BJ (cell line): Measurements from ENCODE around the gene PMEPA1. TPM values are rescaled to one million over a fixed set of nuclear protein-coding genes. Genes with fewer than 3 reads are reported as not detected.

ENCODE experiments used
- CTCF ChIA-PET: fragments of 350-600 bp; formaldehyde crosslinking; extraction: SDS; loops from one replicate; lab custom pipeline; 2021; ENCODE audit warnings: antibody characterized with exemption, inconsistent platforms; lab: Yijun Ruan, JAX
- POLR2A ChIA-PET: fragments of 300-600 bp; sonication (Branson Sonifier 250); formaldehyde crosslinking; extraction: SDS; loops from one replicate; lab custom pipeline; 2021; ENCODE audit warnings: antibody characterized with exemption; lab: Charles Lee
- DNase-seq: peaks from one replicate; pipeline ENCODE4 v3.0.0-alpha.2; 2011; ENCODE audit warnings: low read depth
- H3K27me3 ChIP-seq: 2 replicates; pipeline ENCODE4 v1.6.0; 2011; ENCODE audit warnings: low read length; ENCODE audit not compliant: control insufficient read depth, insufficient read depth
- H3K36me3 ChIP-seq: 2 replicates; pipeline ENCODE4 v1.5.1; 2011; ENCODE audit warnings: low read length; ENCODE audit not compliant: control insufficient read depth, insufficient read depth
- H3K4me3 ChIP-seq: 2 replicates; pipeline ENCODE4 v1.5.1; 2011; ENCODE audit warnings: low read depth, mild to moderate bottlenecking, control low read depth, low read length
- CTCF ChIP-seq: IDR thresholded peaks from 2 replicates; pipeline ENCODE4 v1.5.1; 2011; ENCODE audit warnings: low read depth, mild to moderate bottlenecking, control low read depth, inconsistent platforms, low read length, moderate library complexity; ENCODE audit not compliant: insufficient read depth
- polyA plus RNA-seq: library from polyadenylated mRNA; depleted of rRNA; stranded (reverse); fragments of >200 nt; gene quantifications from 2 replicates; pipeline ENCODE4 v1.2.3, GENCODE V29; 2011

The PMEPA1 gene
- polyA plus RNA-seq, 1 experiment = 5.0 TPM

- ChIA-PET CTCF (interaction anchor here (1.1 to 1.7 kb wide), 3 partner anchors 439 to 533 kb away, joined by 3 to 6 read pairs (median 5); no protein-coding TSS in a partner anchor), POLR2A (no interaction called here)
- H3K36me3 ChIP-seq = no peaks in the 10 kb centered on the region; the same call in 1 of the 2 replicates
- no peak for DNase-seq
- no peak overlapping the region for H3K4me3 ChIP-seq
- TF ChIP-seq CTCF = no peak
- H3K27me3 ChIP-seq = no peaks in the 10 kb centered on the region
These were observed 60.8 kb downstream of the PMEPA1 start for GRCh38 chr20:57648878-57649616.

GRCh38 chr20:57647933-57648785 lies 61.7 kb downstream of the PMEPA1 start:
- no peak for TF ChIP-seq CTCF
- CTCF ChIA-PET = interaction anchor here (0.7 to 1.7 kb wide), 4 partner anchors 439 to 561 kb away, joined by 3 to 6 read pairs (median 4); no protein-coding TSS in a partner anchor
- no peaks in the 10 kb centered on the region; the same call in 1 of the 2 replicates for H3K36me3 ChIP-seq
- no peak overlapping the region for H3K4me3 ChIP-seq
- H3K27me3 ChIP-seq = no peaks in the 10 kb centered on the region
- no peak for DNase-seq
- POLR2A ChIA-PET = no interaction called here

GRCh38 chr20:57647006-57647932 lies 62.5 kb downstream of the PMEPA1 start:
- H3K27me3 ChIP-seq = no peaks in the 10 kb centered on the region
- CTCF ChIA-PET = interaction anchor here (1.1 to 1.7 kb wide), 3 partner anchors 440 to 535 kb away, joined by 3 to 6 read pairs (median 5); no protein-coding TSS in a partner anchor
- no peaks in the 10 kb centered on the region; the same call in 1 of the 2 replicates for H3K36me3 ChIP-seq
- no peak for DNase-seq
- H3K4me3 ChIP-seq = no peak overlapping the region
- TF ChIP-seq CTCF = no peak
- POLR2A ChIA-PET = no interaction called here

GRCh38 chr20:57638895-57639236 lies 70.9 kb downstream of the PMEPA1 start:
- Histone ChIP-seq H3K27me3 (no peaks in the 10 kb centered on the region; the same call in 1 of the 2 replicates), H3K4me3 (no peak overlapping the region), H3K36me3 (no peaks in the 10 kb centered on the region)
- DNase-seq = no peak
- TF ChIP-seq CTCF = no peak
- POLR2A ChIA-PET = no interaction called here
- CTCF ChIA-PET = no interaction called here
